Small intestine (tissue), 7 donors: Measurements from ENCODE around the gene FGD5. TPM values are rescaled to one million over a fixed set of nuclear protein-coding genes. Genes with fewer than 3 reads are reported as not detected.

Experiments
- DNase-seq, 2 donors: peaks; one replicate each; pipeline versions ENCODE4 v3.0.0 to v3.0.0-alpha.2; 2013
- FAIRE-seq: peaks from 2 replicates; lab custom pipeline; 2012; peaks lifted over from hg19 to GRCh38; lab: Jason Lieb, UNC
- H3K27ac ChIP-seq, 3 donors: one replicate each; pipeline ENCODE4 v1.5.1; 2013; ENCODE audit warnings: low read length in 2 of 3, mild to moderate bottlenecking in 2 of 3, control low read depth in 1 of 3, inconsistent platforms in 1 of 3, low read depth in 1 of 3, moderate library complexity in 1 of 3
- H3K27me3 ChIP-seq, 3 donors: one replicate each; pipeline ENCODE4 v1.6.1; 2013; ENCODE audit warnings: low read length in 3 of 3, inconsistent platforms in 1 of 3; ENCODE audit not compliant: control insufficient read depth in 3 of 3, insufficient read depth in 3 of 3
- H3K36me3 ChIP-seq, 3 donors: one replicate each; pipeline ENCODE4 v1.6.1; 2013; ENCODE audit warnings: low read length in 3 of 3, inconsistent platforms in 1 of 3, low read depth in 1 of 3, mild to moderate bottlenecking in 1 of 3, moderate library complexity in 1 of 3; ENCODE audit not compliant: control insufficient read depth in 3 of 3, insufficient read depth in 2 of 3
- H3K4me1 ChIP-seq, 3 donors: one replicate each; pipeline ENCODE4 v1.6.1; 2013; ENCODE audit warnings: low read length in 2 of 3, inconsistent platforms in 1 of 3, low read depth in 1 of 3, mild to moderate bottlenecking in 1 of 3, moderate library complexity in 1 of 3; ENCODE audit not compliant: control insufficient read depth in 3 of 3, insufficient read depth in 2 of 3
- H3K4me3 ChIP-seq, 3 donors: one replicate each; pipeline ENCODE4 v1.5.1; 2013; ENCODE audit warnings: low read length in 3 of 3, control low read depth in 1 of 3, inconsistent platforms in 1 of 3, low read depth in 1 of 3, mild to moderate bottlenecking in 1 of 3, moderate library complexity in 1 of 3
- H3K9me3 ChIP-seq, 2 donors: one replicate each; pipeline ENCODE4 v1.6.1; 2013; ENCODE audit warnings: low read depth in 1 of 2, low read length in 1 of 2; ENCODE audit not compliant: control insufficient read depth in 2 of 2, insufficient read depth in 1 of 2
- WGBS, 3 donors: extraction: QIAGEN DNeasy Blood & Tissue Kit; methylation state at CpG; one replicate each; pipeline ENCODE4 v1.1.7; 2013; 5-methylcytosine and 5-hydroxymethylcytosine counted together
- polyA plus RNA-seq, 4 donors: library from polyadenylated mRNA; stranded (reverse) in 3 of 4; unstranded in 1 of 4; fragments of 200-250 nt in 3 of 4; fragments of 120-200 nt in 1 of 4; gene quantifications; one replicate each; pipeline versions ENCODE4 v1.2.1 to v1.2.3, GENCODE V29; 2013
- donor health status: healthy with polysubstance abuse.
- donor health status: control.
- donor health status: control.
- donor health status: Bipolar disorder and iron deficiency.
- donor health status: healthy.

FGD5 gene
- polyA plus RNA-seq, 4 donors, result 3.1 to 16.1 (median 5.5) TPM

GRCh38 chr3:14823910-14824629 lies 5.3 kb downstream of the FGD5 start:
- peaks cover 0 to 3% (median 0%) of the 10 kb centered on the region in 3 donors for H3K4me1 ChIP-seq
- peaks cover 0 to 14% (median 0%) of the 10 kb centered on the region in 3 donors for H3K36me3 ChIP-seq
- H3K27me3 ChIP-seq, result peaks cover 0 to 16% (median 0%) of the 10 kb centered on the region in 3 donors
- peak overlapping the region in 1 of 3 donors; percentile 32 for H3K27ac ChIP-seq
- 78 to 90% (median 85%) methylated on average over 13 of the region's 13 CpGs for WGBS, 3 donors
- FAIRE-seq, result no peak
- no peak for DNase-seq
- H3K4me3 ChIP-seq, result no peak overlapping the region
- H3K9me3 ChIP-seq, result no peaks in the 10 kb centered on the region

GRCh38 chr3:14824646-14825045 lies 5.9 kb downstream of the FGD5 start:
- H3K36me3 ChIP-seq, result peaks cover 0 to 10% (median 0%) of the 10 kb centered on the region in 3 donors
- H3K4me1 ChIP-seq, result peaks cover 0 to 3% (median 0%) of the 10 kb centered on the region in 3 donors
- peaks cover 0 to 20% (median 0%) of the 10 kb centered on the region in 3 donors for H3K27me3 ChIP-seq
- FAIRE-seq, result no peak
- no peak for DNase-seq
- H3K4me3 ChIP-seq, result no peak overlapping the region
- H3K9me3 ChIP-seq, result no peaks in the 10 kb centered on the region
- 65 to 81% (median 71%) methylated on average over 2 of the region's 2 CpGs for WGBS, 3 donors
- H3K27ac ChIP-seq, result peak overlapping the region in 1 of 3 donors; percentile 32

- Histone ChIP-seq H3K9me3 (no peaks in the 10 kb centered on the region), H3K27ac (no peak overlapping the region), H3K36me3 (peaks cover 0 to 6% (median 0%) of the 10 kb centered on the region in 3 donors), H3K27me3 (peaks cover 0 to 23% (median 0%) of the 10 kb centered on the region in 3 donors), H3K4me1 (peaks cover 0 to 3% (median 0%) of the 10 kb centered on the region in 3 donors), H3K4me3 (no peak overlapping the region)
- no peak for FAIRE-seq
- no peak for DNase-seq
- 75 to 89% (median 83%) methylated on average over 4 of the region's 4 CpGs for WGBS, 3 donors
These were observed 7.3 kb downstream of the FGD5 start for GRCh38 chr3:14826069-14826468.

GRCh38 chr3:14827776-14828175 lies 9.0 kb downstream of the FGD5 start:
- Histone ChIP-seq H3K9me3 (no peaks in the 10 kb centered on the region), H3K4me1 (peaks cover 0 to 3% (median 0%) of the 10 kb centered on the region in 3 donors), H3K27me3 (peaks cover 0 to 20% (median 0%) of the 10 kb centered on the region in 3 donors), H3K27ac (no peak overlapping the region), H3K36me3 (peaks cover 0 to 3% (median 0%) of the 10 kb centered on the region in 3 donors), H3K4me3 (no peak overlapping the region)
- DNase-seq (no peak), FAIRE-seq (no peak)
- 77 to 88% (median 84%) methylated on average over 8 of the region's 8 CpGs for WGBS, 3 donors

- DNase-seq (no peak), FAIRE-seq (no peak)
- peaks cover 0 to 3% (median 0%) of the 10 kb centered on the region in 3 donors for H3K36me3 ChIP-seq
- no peaks in the 10 kb centered on the region for H3K4me1 ChIP-seq
- 66 to 78% (median 71%) methylated on average over 5 of the region's 5 CpGs for WGBS, 3 donors
- H3K27me3 ChIP-seq, result peaks cover 0 to 14% (median 0%) of the 10 kb centered on the region in 3 donors
- no peak overlapping the region for H3K4me3 ChIP-seq
- no peaks in the 10 kb centered on the region for H3K9me3 ChIP-seq
- H3K27ac ChIP-seq, result no peak overlapping the region
These were observed 11.0 kb downstream of the FGD5 start for GRCh38 chr3:14829811-14830210.

GRCh38 chr3:14831916-14832450 lies 13.2 kb downstream of the FGD5 start:
- Histone ChIP-seq H3K27ac (no peak overlapping the region), H3K9me3 (no peaks in the 10 kb centered on the region), H3K4me3 (no peak overlapping the region), H3K4me1 (peaks cover 0 to 9% (median 2%) of the 10 kb centered on the region in 3 donors), H3K27me3 (peaks cover 0 to 14% (median 0%) of the 10 kb centered on the region in 3 donors), H3K36me3 (peaks cover 0 to 3% (median 0%) of the 10 kb centered on the region in 3 donors)
- FAIRE-seq (no peak), DNase-seq (no peak)
- 58 to 77% (median 76%) methylated on average over 8 of the region's 8 CpGs for WGBS, 3 donors

GRCh38 chr3:14832975-14833722 lies 14.4 kb downstream of the FGD5 start:
- no peaks in the 10 kb centered on the region for H3K9me3 ChIP-seq
- H3K4me1 ChIP-seq, result peaks cover 0 to 20% (median 2%) of the 10 kb centered on the region in 3 donors
- FAIRE-seq, result no peak
- H3K27ac ChIP-seq, result no peak overlapping the region
- peaks cover 0 to 11% (median 0%) of the 10 kb centered on the region in 3 donors for H3K27me3 ChIP-seq
- no peak overlapping the region for H3K4me3 ChIP-seq
- DNase-seq, result no peak
- WGBS, 3 donors, result 66 to 73% (median 73%) methylated on average over 14 of the region's 14 CpGs
- H3K36me3 ChIP-seq, result no peaks in the 10 kb centered on the region

- FAIRE-seq, result no peak
- WGBS, 3 donors, result 79 to 88% (median 83%) methylated on average over 3 of the region's 3 CpGs
- no peaks in the 10 kb centered on the region for H3K9me3 ChIP-seq
- no peak overlapping the region for H3K27ac ChIP-seq
- H3K4me3 ChIP-seq, result no peak overlapping the region
- peaks cover 0 to 10% (median 0%) of the 10 kb centered on the region in 3 donors for H3K27me3 ChIP-seq
- no peak for DNase-seq
- H3K4me1 ChIP-seq, result peaks cover 0 to 20% (median 2%) of the 10 kb centered on the region in 3 donors
- no peaks in the 10 kb centered on the region for H3K36me3 ChIP-seq
These were observed 15.4 kb downstream of the FGD5 start for GRCh38 chr3:14834121-14834520.
